HUDEP-2 (cell line): ENCODE results near the gene SLC37A1.
A peak's percentile ranks its signal among the peaks of the same experiment; 100 is the strongest.

Experiments
- DNase-seq, 76 experiments: peaks; one replicate each; lab custom pipeline; 2025; ENCODE audit not compliant: unreplicated experiment in 76 of 76; lab: John Stamatoyannopoulos, UW

The SLC37A1 gene

DNA sequence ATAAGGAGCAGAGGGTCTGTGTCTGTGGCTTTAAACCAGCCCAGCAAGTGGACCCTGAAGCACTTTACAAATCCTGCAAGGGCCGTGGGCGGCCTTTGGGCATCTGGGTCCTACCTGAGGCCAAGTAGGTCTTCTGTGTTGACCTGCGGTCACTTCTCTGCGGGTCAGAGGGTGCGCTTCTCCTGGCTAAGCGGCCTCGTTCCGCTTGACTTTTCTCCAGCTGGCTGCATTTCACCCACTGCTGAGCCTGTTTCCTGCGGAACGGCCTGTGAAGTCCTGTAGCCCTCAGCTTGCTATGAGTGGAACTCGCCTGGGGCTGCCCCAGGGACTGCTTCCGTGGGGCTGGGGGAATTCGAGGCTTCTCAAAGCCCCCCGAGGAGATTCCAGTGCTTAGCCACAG, 43.3 kb downstream of the SLC37A1 start:
- DNase-seq: no peak

DNA sequence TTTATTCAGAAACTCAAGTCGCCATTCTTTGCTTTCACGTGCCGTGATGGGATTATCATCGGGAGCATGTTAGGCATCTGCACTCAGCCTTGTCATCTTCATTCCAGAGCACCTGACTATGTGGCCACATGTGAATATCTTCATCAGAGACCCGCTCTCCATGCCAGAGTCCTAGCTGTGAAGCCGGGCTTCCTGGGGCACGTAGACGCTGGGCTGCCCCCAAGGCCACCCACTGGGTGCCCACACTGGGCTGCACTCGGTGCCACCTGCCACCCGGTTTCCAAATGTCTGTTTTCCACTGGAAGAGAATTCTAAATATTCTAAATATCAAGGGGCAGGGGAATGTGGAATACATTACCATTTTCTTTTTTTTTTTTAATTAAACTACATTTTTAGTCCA, 43.8 kb downstream of the SLC37A1 start:
- no peak for DNase-seq

DNA sequence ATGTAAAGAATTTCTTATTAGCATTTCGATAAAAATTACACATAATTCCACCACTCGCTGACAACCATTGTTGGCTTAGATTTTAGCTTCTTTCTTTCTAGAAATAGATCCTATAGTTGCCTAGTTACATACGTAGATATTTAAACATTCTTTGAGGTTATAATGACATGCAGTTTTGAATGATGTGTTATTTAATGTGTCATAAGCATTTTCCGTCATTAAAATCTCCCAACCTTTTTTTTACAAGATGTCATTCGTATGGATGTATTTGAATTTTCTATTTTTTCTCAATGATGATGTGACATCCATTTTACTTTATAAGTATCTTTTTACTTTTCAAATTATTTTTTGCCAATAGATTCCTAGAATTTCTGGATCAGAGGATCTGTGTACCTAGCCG, 44.7 kb downstream of the SLC37A1 start:
- DNase-seq: no peak

DNA sequence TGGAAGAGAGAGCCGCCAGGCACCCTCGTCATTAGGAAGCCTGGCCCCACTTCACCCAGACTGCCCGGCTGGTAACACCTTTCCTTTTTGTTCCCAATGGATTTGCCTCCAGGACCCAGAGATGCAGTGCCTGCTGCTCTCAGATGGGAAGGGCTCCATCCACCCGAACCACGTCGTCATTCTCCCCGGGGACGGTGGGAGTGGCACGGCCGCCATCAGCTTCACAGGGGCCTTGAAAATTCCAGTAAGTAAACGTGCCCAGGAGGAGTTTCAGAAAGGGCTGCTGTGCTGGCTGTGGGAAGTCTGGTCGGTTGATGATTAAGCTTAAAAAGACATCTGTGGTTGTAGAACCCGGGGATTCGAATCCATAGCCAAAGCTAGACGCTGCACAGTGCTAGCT, 45.2 kb downstream of the SLC37A1 start:
- no peak for DNase-seq

DNA sequence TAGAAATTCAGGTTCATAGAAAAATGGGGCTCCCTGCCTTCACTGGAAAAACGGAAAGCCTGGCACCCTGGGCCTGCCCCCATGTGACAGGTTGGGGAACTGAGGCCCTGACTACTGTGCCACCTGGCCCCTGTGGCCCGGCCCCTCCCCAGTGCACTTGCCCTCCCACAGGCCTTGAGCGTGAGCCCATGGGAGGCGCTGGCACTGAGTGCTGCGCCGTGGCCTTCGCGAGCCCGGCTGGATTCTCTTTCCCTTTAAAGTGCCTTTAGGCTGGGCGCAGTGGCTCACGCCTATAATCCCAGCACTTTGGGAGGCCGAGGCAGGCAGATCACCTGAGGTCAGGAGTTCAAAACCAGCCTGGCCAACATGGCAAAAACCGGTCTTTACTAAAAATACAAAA, 45.7 kb downstream of the SLC37A1 start:
- DNase-seq: no peak

DNA sequence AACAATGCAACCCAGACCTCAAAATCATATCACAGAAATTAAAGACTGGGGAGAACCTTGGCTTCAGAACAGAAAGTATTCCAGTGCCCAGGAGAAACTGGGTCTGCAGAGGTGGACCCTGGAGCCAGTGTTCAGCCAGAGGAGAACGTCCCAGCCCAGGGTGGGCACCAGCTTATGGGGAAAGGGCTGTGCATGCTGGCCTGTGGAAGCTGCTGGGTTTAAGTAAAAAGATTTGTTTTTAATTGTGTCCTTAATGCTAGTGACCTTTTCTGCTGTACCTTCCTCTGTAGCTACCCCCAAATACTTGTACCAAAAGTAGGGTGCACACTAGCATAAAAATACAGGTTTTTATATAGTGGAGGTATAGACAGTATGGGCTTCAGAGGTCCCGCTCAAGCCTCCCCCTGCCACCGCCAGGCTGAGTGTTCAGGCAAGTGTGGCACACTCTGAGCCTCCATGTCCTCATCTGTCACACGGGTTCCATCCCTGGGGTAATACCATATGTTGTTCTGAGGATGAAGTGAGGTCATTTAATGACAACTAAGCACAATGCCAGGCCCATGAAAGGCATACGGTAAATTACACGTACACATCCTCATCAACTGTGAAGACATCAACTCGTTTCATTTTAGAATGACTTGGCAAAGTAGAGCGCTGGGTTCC, 47.0 kb downstream of the SLC37A1 start:
- DNase-seq: no peak

DNA sequence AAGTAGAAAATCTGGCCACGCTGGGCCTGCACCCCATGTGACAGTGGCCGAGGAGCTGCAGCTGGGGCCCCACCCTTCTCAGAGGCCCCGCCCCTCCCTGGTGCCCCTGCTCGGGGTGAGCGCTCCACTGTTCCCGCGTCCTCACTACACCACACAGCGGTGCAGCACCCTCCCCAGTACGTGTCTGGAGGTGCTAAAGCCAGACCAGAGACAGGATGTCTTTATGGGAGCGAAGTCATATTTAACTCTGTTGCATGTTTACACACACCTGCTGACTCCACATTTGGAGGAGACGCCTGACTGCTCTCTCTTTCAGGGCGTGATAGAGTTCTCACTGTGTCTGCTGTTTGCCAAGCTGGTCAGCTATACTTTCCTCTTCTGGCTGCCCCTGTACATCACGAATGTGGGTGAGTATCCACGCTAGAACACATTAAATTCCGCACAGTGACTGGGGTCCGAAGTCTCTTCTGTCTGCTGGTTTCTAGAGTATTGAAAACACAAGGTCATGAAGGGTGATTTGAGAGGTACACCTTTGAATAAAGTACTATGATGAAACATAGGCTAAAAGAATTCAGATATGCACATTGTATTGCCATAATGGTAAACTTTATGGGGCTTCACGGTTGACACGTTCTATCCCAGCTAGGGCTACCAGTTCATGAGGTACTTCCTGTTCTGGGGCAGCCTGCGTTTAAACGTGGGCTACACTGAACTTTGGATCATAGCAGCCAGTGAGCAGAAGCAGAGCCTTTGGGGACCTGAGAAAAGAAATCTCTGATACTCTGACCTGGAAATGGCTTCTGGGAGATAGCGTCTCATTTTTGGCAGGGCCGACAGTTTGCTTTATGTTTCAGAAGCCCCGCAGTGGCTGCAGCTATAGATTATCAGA, 48.4 kb downstream of the SLC37A1 start:
- DNase-seq: peak in 34 of 76 experiments; percentile 16 to 79 (median 50)

DNA sequence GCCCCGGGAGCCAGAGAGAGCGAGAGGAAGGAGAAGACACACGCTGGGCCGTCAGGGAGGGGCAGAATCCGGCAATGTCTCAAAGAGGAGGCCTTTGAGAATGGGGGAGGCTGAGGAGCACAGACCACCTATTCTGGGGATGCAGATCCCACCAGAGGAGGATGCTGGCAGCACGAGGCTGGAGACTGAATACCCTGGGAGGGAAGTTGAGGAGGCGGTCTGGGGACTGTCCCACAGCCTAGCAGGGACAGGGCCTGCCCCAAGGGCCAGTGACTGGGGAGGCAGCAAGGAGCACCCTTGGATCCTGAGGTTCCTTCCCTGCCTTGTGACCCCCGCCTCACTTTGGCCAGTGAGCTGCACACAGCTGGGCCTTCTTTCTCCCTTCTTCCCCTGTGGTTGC, 49.2 kb downstream of the SLC37A1 start:
- no peak for DNase-seq

DNA sequence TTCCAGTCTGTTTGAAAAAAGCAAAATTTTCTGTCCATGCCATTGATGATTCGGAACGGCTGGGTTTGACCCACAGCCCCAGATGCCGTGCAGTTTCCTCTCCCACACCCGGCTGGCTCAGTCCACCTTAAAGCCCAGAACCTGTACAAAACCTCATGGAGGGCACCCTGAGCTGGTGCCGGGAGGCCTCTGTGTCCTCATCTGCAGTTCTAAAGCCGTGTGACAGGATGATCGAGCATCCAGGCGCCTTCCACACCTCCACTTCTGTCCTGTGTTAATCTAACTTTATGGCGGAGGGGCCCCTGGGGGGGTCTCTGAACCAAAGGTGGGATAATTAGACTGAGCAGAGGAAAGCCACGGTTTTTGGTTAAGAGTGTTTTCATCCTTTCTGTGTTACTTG, 49.6 kb downstream of the SLC37A1 start:
- DNase-seq: no peak

DNA sequence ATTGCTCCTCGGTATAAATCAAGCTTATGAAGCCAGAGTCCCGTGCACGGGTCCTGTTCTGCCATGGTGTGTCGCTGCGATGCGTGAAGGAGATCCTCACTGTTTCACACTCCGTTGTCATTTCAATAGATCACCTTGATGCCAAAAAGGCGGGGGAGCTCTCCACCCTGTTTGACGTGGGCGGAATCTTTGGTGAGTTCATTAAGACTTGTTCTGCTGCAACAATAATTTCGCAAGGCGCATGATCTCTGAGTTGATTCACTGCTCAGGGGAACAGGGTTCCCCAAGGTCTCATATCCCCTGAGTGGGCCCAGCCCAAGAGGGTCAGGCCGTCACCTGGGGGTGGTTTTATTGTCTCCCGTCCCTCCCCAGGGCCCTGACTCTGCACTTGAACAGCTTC, 50.0 kb downstream of the SLC37A1 start:
- peak in 1 of 76 experiments; percentile 19 for DNase-seq

DNA sequence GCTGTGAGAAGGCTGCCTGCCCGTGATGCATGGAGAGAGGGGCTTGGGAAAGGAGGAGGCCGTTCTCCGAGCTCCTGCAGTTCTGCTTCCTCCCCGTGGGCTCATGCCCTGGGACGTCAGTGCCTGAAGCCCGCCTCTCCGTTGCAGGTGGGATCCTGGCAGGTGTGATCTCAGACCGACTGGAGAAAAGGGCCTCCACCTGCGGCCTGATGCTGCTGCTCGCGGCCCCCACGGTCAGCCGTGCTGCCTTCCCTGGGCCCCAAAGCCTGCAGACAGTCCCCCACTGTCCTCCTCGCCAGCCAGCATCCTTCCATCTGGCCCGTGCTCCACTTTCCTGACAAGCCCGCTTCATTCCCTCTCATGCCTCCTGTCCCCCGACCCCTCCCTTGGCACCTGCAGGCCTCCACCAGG, 50.9 kb downstream of the SLC37A1 start:
- no peak for DNase-seq

DNA sequence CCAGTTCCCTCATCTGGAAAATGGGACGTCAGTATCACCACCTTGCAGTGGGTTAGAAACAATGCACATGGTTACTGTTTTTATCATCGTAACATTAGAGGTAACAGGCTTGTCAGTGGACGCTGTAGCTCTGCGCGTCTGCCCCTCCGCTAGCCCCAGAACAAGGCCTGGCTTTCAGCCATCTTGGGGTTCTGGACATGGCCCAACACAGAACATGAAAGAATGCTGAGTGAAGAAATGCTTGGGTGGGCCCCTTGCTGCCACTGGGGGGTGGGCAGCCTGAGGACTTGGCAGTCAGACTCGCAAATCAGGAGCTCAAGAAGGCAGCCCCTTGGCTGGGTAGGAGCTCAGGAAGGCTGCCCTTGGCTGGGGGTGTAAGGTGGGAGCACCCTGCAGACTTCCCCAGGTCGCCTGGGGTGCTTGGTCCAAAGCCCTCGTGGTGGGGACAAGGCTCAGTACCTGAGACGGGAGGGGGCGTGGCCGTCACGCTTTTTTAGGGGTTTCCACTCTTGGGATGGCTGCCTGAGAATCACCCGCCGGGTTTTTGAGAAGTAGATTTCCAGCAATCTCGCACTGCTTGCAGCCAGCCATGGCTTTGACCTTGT, 51.7 kb downstream of the SLC37A1 start:
- no peak for DNase-seq

DNA sequence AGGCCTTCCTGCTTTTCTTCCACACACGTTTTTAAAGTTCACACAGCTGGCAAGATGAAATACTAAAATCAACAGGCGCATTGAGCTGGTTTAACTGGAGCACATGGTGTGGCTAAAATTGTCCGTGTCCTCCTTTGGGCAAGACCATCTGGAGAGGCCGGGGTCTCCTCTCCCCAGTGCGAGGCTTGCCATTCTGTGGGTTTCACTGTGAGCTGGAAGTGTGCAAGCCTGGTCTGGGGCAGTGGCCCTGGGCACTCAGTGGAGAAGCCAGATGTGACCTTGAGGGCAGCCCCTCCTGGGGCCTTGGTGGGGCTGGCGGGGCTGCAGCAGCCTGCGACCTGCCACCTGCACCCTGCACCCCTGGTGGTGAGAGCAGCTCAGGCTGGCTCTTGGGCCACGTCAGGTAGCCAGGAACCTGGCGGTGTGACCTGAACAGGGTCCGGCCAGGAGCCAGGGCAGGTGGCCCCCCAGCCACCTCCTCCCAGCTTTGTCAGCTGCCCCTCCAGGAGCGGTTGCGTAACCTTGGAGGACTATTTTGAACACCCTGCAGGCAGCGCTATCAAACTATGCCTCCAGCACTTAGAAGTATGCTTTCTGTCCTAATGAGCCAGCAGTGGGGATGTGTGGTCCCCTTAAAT, 52.4 kb downstream of the SLC37A1 start:
- no peak for DNase-seq

DNA sequence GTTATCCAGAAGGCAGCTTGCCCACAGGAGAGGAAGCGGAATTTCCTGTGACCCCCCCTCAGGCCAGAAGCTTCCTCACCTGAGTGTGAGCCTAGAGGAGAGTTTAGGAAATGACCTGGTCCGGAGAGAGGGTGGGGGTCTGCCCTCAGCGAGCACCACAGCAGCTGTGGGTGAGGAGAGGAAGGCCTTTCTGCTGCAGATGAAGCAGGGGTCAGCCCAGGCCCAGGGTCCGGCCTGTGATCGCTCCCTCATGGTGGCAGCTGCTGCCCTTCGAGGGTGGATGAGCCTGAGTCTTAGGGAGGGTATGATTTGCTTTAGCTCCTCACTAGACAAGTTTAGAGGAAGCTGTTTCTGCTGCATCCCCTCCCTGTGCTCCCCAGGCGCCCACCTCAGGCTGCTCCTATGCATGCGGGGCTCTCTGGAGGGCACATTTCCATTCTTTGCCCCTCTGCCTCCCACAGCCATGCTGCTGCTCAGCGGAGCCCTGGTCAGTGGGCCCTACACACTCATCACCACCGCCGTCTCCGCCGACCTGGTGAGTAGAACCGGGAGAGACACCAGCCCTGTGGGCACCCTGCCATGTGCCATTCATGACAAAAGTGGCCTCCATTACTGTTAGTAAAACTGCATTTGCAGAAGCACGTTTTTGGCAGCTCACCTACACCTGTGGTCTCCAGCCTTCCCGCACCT, 53.0 kb downstream of the SLC37A1 start:
- no peak for DNase-seq

DNA sequence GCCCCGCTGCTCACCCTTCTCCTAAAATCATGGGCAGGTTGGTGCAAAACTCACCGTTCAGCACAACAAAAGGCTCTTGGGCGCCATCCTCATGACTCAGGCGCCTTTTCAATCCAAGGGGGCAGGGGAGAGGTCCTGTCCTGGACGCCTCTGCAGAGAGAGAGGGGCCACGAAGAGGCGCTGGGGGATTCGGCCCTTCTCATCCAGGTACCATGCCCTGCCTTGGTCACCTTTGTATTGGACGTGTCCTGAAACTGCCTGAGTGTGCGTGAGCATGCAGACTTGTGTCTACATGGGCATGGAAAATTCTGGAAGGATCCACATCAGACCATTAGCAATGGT, 53.5 kb downstream of the SLC37A1 start:
- no peak for DNase-seq

DNA sequence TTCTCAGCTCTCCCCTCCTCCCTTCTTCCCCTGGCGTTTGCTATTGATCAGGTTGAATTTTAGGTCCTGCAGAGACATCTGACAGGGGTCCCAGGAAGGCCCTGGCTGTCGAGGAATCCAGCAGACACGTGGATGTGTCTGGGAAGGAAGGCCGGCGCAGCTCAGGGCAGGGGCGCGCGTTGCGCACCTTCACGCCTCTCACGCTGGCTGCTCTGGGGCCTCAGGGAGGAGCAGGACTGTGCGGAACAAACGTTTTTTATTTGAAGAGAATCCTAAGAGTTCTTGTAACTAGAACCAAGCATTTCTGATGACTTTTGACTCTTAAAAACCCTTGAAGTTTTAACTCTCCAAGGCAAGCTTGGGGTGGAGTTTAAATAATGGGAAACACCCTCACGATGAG, 54.2 kb downstream of the SLC37A1 start:
- DNase-seq: no peak

DNA sequence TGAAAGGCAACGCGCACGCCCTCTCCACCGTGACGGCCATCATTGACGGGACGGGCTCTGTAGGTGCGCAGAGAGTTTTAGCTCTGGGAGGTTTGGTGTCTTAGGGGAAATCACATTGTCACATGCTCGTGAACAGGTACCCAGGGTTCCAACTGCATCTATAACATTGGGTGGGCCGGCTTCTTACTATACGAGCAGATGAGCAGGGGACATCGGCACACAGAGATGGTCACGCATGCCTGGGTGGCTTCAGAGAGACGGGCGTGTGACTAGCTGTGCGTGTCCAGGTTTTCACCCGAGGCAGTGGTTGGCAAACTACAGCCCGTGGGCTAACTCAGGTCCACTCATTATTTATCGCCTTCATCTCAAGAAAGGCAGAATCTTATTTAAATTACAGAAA, 54.7 kb downstream of the SLC37A1 start:
- DNase-seq: no peak

DNA sequence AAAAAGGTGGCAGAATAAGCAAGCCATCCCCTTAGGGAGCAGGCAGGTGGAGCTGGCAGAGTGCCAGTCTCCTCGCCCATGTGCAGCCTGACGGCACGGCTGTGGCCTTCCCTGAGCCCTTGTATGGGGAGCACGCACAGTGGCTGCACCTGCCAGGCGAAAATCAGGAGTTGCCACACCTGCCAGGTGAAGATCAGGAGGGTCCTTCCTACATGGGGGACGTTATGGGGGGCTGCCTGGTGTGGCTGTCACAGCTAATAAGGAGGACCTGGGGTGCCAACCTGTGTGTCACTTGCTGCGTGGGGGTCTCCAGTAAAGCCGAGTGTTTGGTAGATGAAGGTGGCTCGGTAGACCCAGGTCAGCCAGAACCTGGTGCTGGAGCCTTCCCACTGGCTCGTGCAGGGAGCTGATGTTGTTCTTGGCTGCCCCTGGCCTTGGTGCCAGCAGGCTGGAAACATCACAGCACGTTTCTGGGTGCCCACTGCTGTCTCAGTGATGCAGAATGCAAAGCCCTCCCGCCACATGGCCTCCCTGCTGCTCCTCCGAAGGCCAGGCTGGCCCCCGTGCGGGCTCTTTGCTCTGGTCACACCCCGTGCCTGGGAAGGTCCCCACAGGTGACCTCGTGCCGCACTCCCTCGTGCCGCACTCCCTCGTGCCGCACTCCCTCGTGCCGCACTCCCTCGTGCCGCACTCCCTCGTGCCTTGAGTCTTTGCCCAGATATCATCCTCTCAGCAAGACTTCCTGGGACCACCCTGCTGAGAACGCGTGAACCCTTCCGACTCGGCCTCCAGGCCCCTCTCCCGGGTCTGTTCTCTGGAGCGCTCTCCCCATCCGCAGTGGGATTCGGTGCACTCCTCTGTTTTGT, 55.4 kb downstream of the SLC37A1 start:
- DNase-seq: no peak

DNA sequence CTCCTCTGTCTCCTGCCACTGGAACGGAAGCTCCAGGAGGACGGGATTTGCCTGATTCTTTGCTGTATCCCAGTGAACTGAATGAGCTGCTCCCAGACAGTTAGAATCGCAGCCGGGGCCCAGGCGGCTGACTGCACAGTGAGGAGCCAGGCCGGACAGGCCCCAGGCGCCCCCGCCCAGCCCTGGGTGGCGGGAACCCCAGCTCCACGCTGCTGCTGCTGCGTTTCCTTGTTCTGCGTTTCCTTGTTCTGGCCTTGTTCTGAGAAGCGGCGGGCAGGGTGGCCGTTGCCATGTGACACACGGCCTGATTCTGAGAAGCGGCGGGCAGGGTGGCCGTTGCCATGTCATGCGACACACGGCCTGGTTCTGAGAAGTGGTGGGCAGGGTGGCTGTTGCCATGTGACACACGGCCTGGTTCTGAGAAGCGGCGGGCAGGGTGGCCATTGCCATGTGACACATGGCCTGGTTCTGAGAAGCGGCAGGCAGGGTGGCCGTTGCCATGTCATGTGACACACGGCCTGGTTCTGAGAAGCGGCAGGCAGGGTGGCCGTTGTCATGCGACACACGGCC, 56.2 kb downstream of the SLC37A1 start:
- peak in 61 of 76 experiments; percentile 18 to 99 (median 77) for DNase-seq

DNA sequence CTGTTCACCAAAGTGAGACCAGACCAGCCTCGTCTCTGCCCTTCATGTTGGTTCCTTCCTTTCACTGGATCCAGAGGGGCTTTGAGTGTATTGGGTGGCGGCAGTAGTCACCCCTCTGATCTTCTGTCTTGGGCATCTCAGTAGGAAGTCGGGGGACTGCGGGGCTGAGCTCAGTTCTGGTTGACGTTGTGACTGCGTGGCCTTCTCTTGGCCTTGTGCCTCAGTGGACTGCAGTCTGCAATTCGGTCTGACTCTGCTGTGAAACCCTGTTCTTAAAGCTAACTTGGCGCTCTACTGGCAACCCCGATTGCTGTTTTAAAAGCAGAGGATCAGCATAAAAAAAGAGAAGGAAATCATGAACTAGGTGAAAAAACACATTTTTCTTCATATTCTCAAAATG, 56.7 kb downstream of the SLC37A1 start:
- DNase-seq: no peak
